Muscle of leg (tissue), 11 donors: ENCODE measurements around the gene FBXL7. TPM values are rescaled to one million over a fixed set of nuclear protein-coding genes. Genes with fewer than 3 reads are reported as not detected.

Source experiments
- DNase-seq: peaks from one replicate; pipeline ENCODE4 v3.0.0; 2013
- H3K27ac ChIP-seq: one replicate; pipeline ENCODE4 v1.5.1; 2013; ENCODE audit warnings: mild to moderate bottlenecking, low read length, control low read depth
- H3K27me3 ChIP-seq: one replicate; pipeline ENCODE4 v1.6.1; 2013; ENCODE audit warnings: low read length; ENCODE audit not compliant: control insufficient read depth, insufficient read depth
- H3K36me3 ChIP-seq: one replicate; pipeline ENCODE4 v1.6.1; 2013; ENCODE audit warnings: low read length; ENCODE audit not compliant: control insufficient read depth, insufficient read depth
- H3K4me1 ChIP-seq: one replicate; pipeline ENCODE4 v1.6.1; 2013; ENCODE audit warnings: low read length; ENCODE audit not compliant: control insufficient read depth, insufficient read depth
- H3K4me3 ChIP-seq: one replicate; pipeline ENCODE4 v1.5.1; 2013; ENCODE audit warnings: low read length, control low read depth
- H3K9me3 ChIP-seq: replicated peaks from 2 replicates; pipeline ENCODE4 v1.6.1; 2013; ENCODE audit warnings: low read depth, low read length; ENCODE audit not compliant: control insufficient read depth
- WGBS: methylation state at CpG from one replicate; pipeline ENCODE4 v1.1.5; 2013; ENCODE audit warnings: missing lambda C conversion rate; ENCODE audit not compliant: insufficient coverage; 5-methylcytosine and 5-hydroxymethylcytosine counted together
- polyA plus RNA-seq, 8 donors: library from polyadenylated mRNA; unstranded; fragments of 120-200 nt; gene quantifications; one replicate each; pipeline versions ENCODE4 v1.2.1 to v1.2.3, GENCODE V29; 2013; ENCODE audit warnings: inconsistent platforms in 1 of 8, low replicate concordance in 1 of 8; ENCODE audit not compliant: insufficient read length in 8 of 8, insufficient read depth in 1 of 8
- total RNA-seq: library from RNA; stranded (reverse); fragments of 120-200 nt; gene quantifications from one replicate; pipeline ENCODE4 v1.2.4, GENCODE V29; 2013

Gene FBXL7
- total and polyA plus RNA-seq, 9 donors: 9.0 to 26.1 (median 21.5) TPM

GRCh38 chr5:15889001-15889400 is 389.0 kb downstream of the FBXL7 start:
- Histone ChIP-seq H3K27me3 (no peaks in the 10 kb centered on the region), H3K4me3 (no peak overlapping the region), H3K4me1 (no peaks in the 10 kb centered on the region), H3K36me3 (no peaks in the 10 kb centered on the region), H3K27ac (no peak overlapping the region), H3K9me3 (no peaks in the 10 kb centered on the region)
- DNase-seq: no peak
- WGBS: 100% methylated on average over 1 of the region's 3 CpGs

GRCh38 chr5:15893866-15894265 is 393.9 kb downstream of the FBXL7 start:
- no peak for DNase-seq
- 96% methylated on average over 7 of the region's 11 CpGs for WGBS

GRCh38 chr5:15897656-15898055 is 397.7 kb downstream of the FBXL7 start:
- Histone ChIP-seq H3K36me3 (no peaks in the 10 kb centered on the region), H3K27ac (no peak overlapping the region), H3K27me3 (no peaks in the 10 kb centered on the region), H3K9me3 (no peaks in the 10 kb centered on the region), H3K4me1 (no peaks in the 10 kb centered on the region), H3K4me3 (no peak overlapping the region)
- no peak for DNase-seq
- 51% methylated on average over 2 of the region's 3 CpGs for WGBS

More at GRCh38 chr5:15893866-15894265, 393.9 kb downstream of the FBXL7 start:
- H3K27me3 ChIP-seq: no peaks in the 10 kb centered on the region
- H3K4me3 ChIP-seq: no peak overlapping the region
- H3K4me1 ChIP-seq: no peaks in the 10 kb centered on the region
- H3K9me3 ChIP-seq: no peaks in the 10 kb centered on the region
- no peaks in the 10 kb centered on the region for H3K36me3 ChIP-seq
- no peak overlapping the region for H3K27ac ChIP-seq

- H3K9me3 ChIP-seq: no peaks in the 10 kb centered on the region
- no peaks in the 10 kb centered on the region for H3K4me1 ChIP-seq
- WGBS: no CpG with 5 or more reads among the region's 6 CpGs
Observed at GRCh38 chr5:15898641-15899040, 398.7 kb downstream of the FBXL7 start.

GRCh38 chr5:15899481-15899880 is 399.5 kb downstream of the FBXL7 start:
- Histone ChIP-seq H3K36me3 (no peaks in the 10 kb centered on the region), H3K4me3 (no peak overlapping the region)
- no CpG with 5 or more reads among the region's 1 CpG for WGBS

More at GRCh38 chr5:15898641-15899040, 398.7 kb downstream of the FBXL7 start:
- Histone ChIP-seq H3K36me3 (no peaks in the 10 kb centered on the region), H3K27me3 (no peaks in the 10 kb centered on the region), H3K27ac (no peak overlapping the region), H3K4me3 (no peak overlapping the region)
- no peak for DNase-seq

GRCh38 chr5:15901151-15901550 is 401.2 kb downstream of the FBXL7 start:
- Histone ChIP-seq H3K27ac (no peak overlapping the region), H3K4me1 (no peaks in the 10 kb centered on the region), H3K9me3 (no peaks in the 10 kb centered on the region), H3K36me3 (no peaks in the 10 kb centered on the region), H3K27me3 (no peaks in the 10 kb centered on the region), H3K4me3 (no peak overlapping the region)
- no peak for DNase-seq
- WGBS: no CpG with 5 or more reads among the region's 2 CpGs

More at GRCh38 chr5:15899481-15899880, 399.5 kb downstream of the FBXL7 start:
- H3K27me3 ChIP-seq: no peaks in the 10 kb centered on the region
- no peak for DNase-seq
- H3K9me3 ChIP-seq: no peaks in the 10 kb centered on the region
- no peak overlapping the region for H3K27ac ChIP-seq
- H3K4me1 ChIP-seq: no peaks in the 10 kb centered on the region

GRCh38 chr5:15902066-15902465 is 402.1 kb downstream of the FBXL7 start:
- no CpG with 5 or more reads among the region's 6 CpGs for WGBS
- H3K36me3 ChIP-seq: no peaks in the 10 kb centered on the region
- no peaks in the 10 kb centered on the region for H3K4me1 ChIP-seq
- H3K27me3 ChIP-seq: no peaks in the 10 kb centered on the region
- H3K9me3 ChIP-seq: no peaks in the 10 kb centered on the region
- H3K27ac ChIP-seq: no peak overlapping the region
- no peak overlapping the region for H3K4me3 ChIP-seq
- DNase-seq: no peak

GRCh38 chr5:15904899-15905830 is 405.2 kb downstream of the FBXL7 start:
- Histone ChIP-seq H3K27me3 (no peaks in the 10 kb centered on the region), H3K4me3 (no peak overlapping the region), H3K4me1 (no peaks in the 10 kb centered on the region), H3K27ac (no peak overlapping the region), H3K36me3 (no peaks in the 10 kb centered on the region), H3K9me3 (no peaks in the 10 kb centered on the region)
- peak; percentile 28 for DNase-seq
- WGBS: no CpG with 5 or more reads among the region's 2 CpGs

- Histone ChIP-seq H3K4me1 (no peaks in the 10 kb centered on the region), H3K27ac (peak overlapping the region; percentile 47), H3K4me3 (no peak overlapping the region), H3K36me3 (no peaks in the 10 kb centered on the region), H3K9me3 (no peaks in the 10 kb centered on the region), H3K27me3 (no peaks in the 10 kb centered on the region)
- peak; percentile 61 for DNase-seq
- 67% methylated on average over 2 of the region's 3 CpGs for WGBS
Observed at GRCh38 chr5:15914638-15915037, 414.7 kb downstream of the FBXL7 start.

- Histone ChIP-seq H3K27ac (no peak overlapping the region), H3K36me3 (peaks cover 8% of the 10 kb centered on the region), H3K4me1 (no peaks in the 10 kb centered on the region), H3K27me3 (no peaks in the 10 kb centered on the region), H3K9me3 (no peaks in the 10 kb centered on the region), H3K4me3 (no peak overlapping the region)
- no CpG with 5 or more reads among the region's 3 CpGs for WGBS
- DNase-seq: no peak
Observed at GRCh38 chr5:15926586-15926985, 426.6 kb downstream of the FBXL7 start.
